Ishikawa (cell line): ENCODE results near the gene RGS8.

Experiments used
- EGR1 ChIP-seq: IDR thresholded peaks from 2 replicates; pipeline ENCODE4 v1.6.1; 2012
- REST ChIP-seq: IDR thresholded peaks from 2 replicates; pipeline ENCODE4 v1.6.1; 2012; ENCODE audit warnings: low read depth, mild to moderate bottlenecking
- TAF1 ChIP-seq: IDR thresholded peaks from 2 replicates; pipeline ENCODE4 v1.6.1; 2012; ENCODE audit warnings: low read depth, mild to moderate bottlenecking
- TEAD4 ChIP-seq: IDR thresholded peaks from 2 replicates; pipeline ENCODE4 v1.6.1; 2012

GRCh38 chr1:182671750-182672486, 12.5 kb downstream of the RGS8 start:
- TF ChIP-seq TAF1 (no peak), TEAD4 (no peak), REST (no peak), EGR1 (no peak)
